Eye (tissue), 1 donor: ENCODE results near the gene POU2AF1.

Experiments
- DNase-seq: peaks from one replicate; pipeline ENCODE4 v3.0.0-alpha.2; 2015

Gene POU2AF1

DNA sequence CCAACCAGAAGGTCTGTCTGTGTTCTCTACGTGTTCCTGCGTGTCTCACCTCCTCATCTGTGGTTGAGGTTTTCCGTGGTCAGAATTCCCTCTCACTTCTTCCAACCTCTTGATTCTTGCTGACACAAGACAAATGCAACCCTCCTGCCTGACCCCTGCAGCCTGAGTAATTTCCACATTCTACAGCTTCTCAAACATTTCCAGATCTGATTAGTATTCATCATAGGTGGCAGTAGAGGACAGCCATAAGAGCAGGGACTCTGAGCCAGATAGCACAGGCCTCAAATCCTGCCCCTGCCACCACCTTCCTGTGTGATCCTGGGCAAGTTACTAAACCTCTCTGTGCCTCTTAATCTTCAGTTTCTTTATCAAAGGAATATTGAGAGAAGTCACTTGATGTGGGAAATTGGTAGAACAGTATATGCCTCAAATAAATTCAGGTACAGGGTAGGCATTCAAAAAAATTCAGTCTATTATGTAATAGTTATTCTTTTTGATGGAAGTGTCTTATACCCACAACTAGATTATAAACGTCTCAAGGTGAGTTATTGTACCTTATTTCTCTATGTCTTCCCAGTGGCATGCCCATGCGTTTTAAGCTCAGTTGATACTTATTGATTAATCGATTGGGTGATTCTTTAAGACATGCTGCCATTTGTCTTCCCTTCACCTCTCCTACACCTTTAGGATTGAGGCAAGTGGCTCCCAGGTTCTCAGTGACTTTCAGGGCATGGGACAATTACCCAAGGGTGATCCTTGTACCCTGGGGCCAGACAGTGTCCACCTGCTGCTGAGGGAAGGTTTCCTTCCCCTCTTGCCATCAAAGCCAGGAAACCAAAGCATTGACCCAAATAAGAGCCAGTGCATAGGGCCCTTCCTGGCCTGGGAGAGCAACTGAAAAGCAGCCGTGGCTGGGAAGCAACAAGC lies 19.6 kb downstream of the POU2AF1 start:
- DNase-seq = no peak

- no peak for DNase-seq
Observed at GRCh38 chr11:111358038-111359001, 20.8 kb downstream of the POU2AF1 start.

- DNase-seq = no peak
Observed at GRCh38 chr11:111357150-111358037, 21.7 kb downstream of the POU2AF1 start.

DNA sequence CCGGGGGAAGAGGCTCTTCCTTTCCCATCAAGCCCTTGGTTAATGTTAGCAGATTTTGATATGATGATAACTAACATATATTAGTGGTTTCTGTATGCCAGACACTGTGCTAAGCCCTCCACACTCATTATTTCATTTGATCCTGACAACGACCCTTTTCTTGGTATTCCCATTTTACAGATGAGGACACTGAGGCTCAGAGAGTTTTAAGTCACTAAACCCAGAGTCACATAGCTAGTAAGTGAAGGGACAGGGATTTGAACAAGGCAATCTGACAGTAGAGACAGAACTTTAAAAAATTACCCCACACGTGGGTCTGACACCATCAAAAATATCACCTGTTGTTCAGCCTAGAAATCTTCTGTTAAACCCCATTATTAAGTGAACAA lies 22.4 kb downstream of the POU2AF1 start:
- no peak for DNase-seq

- no peak for DNase-seq
Observed at GRCh38 chr11:111355956-111356659, 23.0 kb downstream of the POU2AF1 start.

- DNase-seq = no peak
Observed at GRCh38 chr11:111355101-111355500, 24.0 kb downstream of the POU2AF1 start.

DNA sequence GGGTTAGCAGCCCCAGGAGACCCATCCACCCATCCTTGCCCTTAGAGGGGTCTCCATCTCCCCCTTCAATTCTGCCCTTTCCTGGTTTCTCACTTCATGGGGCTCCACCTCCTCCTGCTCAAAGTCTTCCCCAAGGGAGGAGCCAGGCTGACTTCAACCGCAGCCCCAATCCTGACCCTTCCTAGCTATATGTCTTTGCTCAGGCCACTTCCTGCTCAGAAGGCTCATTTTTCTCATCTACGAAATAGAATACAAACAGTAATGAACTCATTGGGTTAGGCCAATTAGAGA lies 24.5 kb downstream of the POU2AF1 start:
- no peak for DNase-seq

GRCh38 chr11:111353776-111354600 lies 25.1 kb downstream of the POU2AF1 start:
- no peak for DNase-seq

DNA sequence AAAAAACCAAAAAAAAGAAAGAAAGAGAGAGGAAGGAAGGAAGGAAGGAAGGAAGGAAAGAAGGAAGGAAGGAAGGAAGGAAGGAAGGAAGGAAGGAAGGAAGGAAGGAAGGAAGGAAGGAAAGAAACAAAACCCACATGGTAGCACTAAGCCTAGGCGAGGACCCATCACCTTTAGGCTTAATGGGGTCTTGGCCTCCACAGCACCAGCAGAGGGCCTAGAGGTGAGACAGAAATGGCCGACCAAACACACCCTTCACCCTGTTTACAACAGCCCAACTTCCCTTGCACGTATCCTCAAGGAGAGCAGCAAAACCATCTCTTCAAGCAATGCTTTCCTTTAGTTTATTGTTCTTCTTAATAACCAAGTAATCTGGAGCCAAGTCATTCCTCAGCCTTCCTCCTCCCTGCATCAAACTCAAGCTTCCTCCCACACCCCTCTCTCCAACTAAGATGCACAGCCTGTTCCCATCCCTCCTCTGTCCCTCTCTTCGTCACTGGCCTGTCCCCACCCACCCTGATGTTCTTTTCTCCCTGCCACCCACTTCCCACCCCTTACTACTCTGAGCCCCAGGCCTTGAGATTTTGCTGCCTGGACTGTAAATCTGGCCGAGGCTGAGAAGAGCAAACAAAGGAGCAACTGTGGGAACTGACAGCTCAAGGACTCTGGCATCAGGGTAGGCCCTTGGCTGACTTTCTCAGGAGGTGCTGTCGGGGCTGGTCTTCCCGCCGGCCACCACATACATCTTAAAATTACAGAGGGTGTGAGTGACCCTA lies 26.0 kb downstream of the POU2AF1 start:
- no peak for DNase-seq

DNA sequence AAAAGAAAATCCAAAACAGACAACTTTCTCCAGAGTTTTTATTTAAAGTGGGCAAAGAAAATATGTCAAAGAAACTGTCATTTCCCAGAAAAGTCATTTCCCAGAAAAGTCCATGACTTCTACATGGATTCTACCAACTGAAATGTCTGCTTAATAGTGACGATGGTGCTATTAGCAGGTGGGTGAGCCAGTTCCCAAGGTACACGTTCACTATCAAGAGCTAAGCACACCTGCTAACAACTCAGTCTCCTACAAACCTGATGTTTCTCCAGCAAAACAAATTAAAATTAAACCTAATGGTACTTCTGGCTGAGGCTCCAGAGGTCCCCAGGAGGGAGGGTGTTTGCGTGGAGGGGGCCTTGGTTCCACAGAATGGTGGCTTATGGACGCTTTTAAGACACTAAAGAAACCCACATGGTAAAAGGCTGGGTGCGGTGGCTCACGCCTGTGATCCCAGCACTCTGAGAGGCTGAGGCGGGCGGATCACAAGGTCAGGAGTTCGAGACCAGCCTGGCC lies 26.8 kb downstream of the POU2AF1 start:
- DNase-seq = no peak

- DNase-seq = no peak
Observed at GRCh38 chr11:111351374-111352055, 27.6 kb downstream of the POU2AF1 start.

DNA sequence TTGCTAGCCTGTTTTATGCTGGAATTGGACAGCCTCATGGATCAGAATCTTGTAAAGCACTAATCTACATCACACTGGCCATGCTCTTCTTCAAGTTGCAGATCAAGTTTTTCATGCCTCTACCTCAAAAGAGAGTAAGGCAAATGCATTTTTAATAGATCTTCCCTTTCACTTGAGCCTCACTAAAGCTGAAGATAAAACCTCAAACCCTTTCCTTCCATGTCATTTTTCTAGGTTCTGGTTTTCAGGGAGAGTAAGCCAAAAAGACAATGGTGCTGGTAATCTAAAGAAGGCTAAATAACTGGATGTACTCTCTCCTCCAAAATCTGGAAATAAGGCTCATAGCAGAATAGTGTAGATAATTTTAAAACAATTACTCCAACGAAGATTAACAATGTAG lies 28.3 kb downstream of the POU2AF1 start:
- no peak for DNase-seq

- no peak for DNase-seq
Observed at GRCh38 chr11:111349191-111349695, 29.8 kb downstream of the POU2AF1 start.

DNA sequence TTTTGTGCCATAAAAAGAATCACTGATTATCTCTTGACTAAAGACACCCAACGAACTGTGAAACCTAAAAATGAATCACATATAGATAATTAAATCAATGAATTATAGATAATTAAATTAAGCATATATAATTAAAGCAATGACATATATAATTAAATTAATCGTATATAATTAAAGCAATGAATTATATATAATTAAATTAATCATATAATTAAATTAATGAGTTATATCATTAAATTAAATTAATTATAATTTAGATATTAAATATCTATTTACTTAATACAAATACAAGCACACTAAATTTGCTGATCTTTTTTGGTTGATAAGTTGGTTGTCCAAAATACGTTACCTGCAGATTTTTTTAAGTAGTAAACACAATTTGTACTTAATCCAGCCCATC lies 30.9 kb downstream of the POU2AF1 start:
- no peak for DNase-seq

DNA sequence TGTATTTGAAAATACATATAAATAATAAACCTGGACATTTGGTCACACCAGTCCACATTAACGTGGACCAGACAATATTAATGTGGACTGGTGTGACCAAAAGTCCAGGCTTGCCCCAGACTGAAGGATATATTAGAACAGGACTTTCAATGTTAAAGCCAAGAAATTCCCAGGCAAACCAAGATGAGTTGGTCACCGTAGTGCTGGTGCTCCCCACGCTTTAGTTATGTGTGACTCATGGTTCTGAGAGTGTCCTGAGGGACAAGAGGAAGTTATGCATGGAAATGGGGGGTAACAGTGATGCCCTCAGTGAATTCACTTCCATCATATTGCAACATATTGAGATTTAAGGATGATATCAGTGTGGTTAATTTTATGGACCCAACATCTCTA lies 31.4 kb downstream of the POU2AF1 start:
- DNase-seq = no peak

- peak; percentile 22 for DNase-seq
Observed at GRCh38 chr11:111347002-111347722, 31.9 kb downstream of the POU2AF1 start.

GRCh38 chr11:111344032-111344431 lies 35.0 kb downstream of the POU2AF1 start:
- no peak for DNase-seq

GRCh38 chr11:111342329-111342728 lies 36.7 kb downstream of the POU2AF1 start:
- no peak for DNase-seq
